HTR-8/SVneo (cell line): ENCODE results near the gene RGMA.
A peak's percentile ranks its signal among the peaks of the same experiment; 100 is the strongest.
"Not testable (repeated sequence)": the region's sequence is repeated elsewhere in the genome, so short reads cannot be mapped to it uniquely, and the experiment has no call there.

Experiments
- DNase-seq: peaks from one replicate; pipeline ENCODE4 v3.0.0; 2011; ENCODE audit warnings: low spot score, mixed read lengths; ENCODE audit not compliant: insufficient read length
- FAIRE-seq: peaks from 2 replicates; lab custom pipeline; 2011; peaks lifted over from hg19 to GRCh38; lab: Jason Lieb, UNC

The RGMA gene

DNA sequence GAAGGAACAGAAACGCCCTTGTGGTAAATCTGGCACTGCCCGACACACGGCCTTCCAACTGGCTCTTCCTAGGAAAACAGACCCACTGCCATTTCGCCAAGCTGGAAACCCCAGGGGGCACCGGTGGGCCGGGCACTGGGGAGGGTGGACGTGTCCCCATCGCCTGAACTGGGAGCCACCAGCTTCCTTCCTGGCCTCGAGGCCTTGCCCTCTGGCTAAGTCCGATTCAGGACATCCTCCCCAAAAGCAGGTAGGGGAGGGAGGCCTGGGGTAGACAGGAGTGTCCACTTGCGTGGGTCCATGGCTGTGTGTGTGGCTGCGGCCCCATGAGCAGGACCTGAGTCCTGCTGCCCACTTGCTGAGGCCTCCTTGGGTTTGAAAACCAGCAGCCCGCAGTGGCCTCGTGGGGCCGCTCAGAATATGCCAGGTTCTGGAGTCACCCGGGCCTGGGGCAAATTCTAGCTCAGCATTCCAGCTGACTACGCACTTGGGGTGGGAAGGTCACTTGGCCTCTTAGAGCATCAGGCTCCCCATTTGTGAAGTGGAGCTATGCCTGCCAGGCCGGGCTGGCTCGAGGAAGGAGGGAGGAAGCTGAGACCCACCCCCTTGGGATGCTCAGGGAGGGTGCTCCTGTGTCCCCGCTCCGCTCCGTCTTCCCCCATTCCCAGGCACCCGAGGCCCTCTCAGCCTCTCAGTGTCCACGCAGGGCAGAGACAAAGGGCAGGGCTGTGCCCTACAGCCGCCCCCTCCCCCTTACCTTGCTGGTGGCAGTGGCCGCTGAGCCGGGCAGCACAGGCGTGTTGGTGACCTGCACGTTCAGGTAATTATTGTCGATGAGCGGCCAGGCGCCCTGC, 37.5 kb downstream of the RGMA start:
- DNase-seq (no peak), FAIRE-seq (no peak)

DNA sequence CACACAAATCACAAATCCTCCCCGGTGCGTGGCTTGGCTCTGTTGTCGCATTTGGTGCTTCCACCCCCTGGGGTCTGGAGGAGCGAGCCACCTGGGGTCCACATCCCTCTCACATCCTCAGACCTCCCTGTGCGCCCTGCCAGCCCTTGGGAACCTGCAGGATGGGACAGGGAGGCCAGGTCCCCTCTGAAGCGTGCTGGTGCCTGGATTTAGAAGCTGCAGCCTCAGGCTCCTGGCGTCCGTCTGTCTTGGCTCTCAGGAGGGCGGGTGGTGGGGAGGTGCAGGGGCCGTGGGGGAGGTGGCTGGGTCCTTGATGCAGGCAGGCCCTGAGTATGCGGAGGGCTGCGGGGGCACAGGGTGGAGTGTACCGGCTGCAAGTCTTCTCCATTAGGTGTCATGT, 38.4 kb downstream of the RGMA start:
- FAIRE-seq, result no peak

DNA sequence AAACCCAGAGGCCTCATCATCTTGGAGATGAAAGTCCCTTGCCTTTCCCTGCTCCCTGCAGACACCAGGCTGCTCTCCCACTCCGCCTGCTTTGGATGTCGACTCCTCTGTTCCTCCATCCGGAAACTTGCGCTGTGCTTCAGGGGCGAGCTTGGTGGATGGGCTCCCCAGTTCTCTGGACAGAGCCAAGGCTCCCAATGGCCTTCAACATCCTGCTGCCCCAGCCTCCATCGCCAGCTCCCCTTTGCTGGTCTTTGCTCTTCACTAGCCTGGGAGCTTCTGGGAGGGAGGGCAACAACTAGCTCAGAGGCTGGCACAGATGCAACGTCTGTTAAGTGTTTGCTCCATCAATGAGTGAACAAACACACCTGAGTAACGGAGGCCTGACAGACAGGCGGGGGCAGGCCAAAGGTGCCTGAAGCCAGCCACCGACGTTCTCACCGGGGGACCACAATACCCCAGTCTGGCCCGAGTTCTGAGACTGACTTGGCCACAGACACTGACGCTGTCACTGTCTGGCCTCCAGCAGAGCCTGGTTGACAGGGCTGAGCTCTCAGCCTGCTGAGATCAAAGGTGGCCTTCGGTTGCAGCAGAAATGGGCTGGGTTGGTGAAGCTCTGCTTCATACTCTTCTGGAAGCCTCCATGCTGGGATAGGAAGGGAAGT, 39.0 kb downstream of the RGMA start:
- no peak for FAIRE-seq

More for the DNA sequence above, 38.4 kb downstream of the RGMA start:
- DNase-seq, result no peak

DNA sequence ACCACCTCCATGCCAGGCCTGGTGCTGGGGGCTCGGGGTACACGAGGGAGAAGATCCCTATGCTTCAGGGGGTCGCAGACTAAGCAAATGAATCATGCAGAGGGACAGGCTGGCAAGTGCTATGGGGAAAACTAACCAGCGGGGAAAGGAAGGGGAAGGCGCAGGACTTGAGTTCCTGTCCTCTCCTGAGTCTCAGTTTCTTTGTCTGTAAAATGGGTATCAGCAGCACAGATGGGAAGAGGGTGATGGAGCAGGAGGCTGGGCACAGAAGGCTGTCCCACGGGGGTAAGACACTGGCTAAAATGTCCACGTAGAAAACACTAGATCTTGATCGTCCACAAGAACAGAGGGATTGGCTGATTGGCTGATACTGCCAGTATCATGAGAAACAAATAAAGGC, 39.8 kb downstream of the RGMA start:
- DNase-seq (no peak), FAIRE-seq (no peak)

More for the DNA sequence above, 39.0 kb downstream of the RGMA start:
- no peak for DNase-seq

DNA sequence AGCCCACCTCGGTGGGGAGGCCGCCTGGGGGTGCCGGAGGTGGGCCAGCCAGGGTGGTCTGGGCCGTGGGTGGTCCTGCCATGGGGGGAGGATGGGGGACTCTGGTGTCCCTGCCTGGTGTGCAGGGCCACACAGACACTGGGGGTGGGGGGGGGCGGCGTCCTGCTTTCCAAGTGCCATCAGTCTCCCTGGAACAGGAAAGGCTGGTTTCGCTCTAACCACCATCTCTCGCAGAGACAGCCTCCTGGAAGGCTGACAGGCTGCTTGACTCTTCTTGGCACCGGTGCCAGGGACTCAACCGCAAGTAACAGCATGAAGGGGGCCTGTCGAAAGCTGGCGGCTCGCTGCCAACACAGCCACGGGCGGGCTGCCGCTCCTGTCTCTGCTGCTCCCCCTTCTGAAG, 40.3 kb downstream of the RGMA start:
- FAIRE-seq, result no peak

DNA sequence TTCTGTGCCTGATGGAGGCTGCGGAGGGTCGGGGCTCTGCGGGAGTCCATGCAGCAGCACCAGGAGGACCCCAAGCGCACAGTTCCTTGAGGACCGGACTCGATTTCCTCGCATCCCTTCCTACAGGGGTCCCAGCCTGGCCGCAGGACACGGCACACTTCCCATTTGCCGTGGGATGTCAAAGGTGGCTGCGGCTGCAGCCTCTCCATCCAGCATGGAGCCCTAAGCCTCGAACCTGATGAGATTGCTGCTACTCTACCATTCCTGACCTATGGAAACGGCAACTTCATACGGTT, 40.6 kb downstream of the RGMA start:
- no peak for FAIRE-seq
- no peak for DNase-seq

More for the DNA sequence above, 40.3 kb downstream of the RGMA start:
- DNase-seq, result no peak

DNA sequence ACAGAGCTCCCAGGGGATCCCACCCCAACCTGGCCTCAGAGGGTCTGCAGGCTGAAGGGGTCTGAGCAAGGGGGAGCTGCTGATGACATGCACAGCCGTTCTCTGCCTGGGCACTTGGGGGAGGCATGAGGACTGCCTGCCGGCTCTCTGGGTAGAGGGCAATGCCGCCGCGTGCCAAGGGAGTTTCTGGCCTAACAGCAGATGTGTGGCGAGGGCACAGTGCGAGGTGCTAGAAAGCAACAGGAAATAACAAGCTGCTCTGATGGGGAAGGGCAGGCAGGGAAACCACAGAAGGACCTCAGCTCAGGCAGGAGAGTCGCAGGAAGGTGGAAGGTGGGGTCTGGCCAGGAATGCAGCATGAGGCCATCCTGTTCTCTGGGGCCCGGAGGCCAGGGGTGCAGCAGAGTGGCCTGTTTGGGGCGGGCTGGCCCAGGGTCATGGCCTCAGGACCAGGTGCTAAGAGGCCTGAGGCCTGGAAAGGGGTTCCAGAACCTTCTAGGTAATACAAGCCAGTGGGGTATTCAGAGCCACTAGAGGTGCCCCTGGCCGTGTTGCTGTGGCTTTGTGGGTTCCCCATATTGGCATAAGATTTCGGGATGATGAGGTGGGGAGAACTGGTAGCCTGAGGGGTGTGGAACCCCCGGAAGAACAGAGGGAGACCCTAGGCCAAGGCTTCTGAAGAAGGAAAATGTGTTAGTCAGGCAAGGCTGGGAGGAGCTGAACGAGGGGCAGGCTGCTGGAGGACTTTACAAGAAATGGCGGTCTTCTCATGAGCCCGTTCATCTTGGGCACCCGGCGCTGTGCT, 41.2 kb downstream of the RGMA start:
- no peak for FAIRE-seq
- DNase-seq, result no peak

DNA sequence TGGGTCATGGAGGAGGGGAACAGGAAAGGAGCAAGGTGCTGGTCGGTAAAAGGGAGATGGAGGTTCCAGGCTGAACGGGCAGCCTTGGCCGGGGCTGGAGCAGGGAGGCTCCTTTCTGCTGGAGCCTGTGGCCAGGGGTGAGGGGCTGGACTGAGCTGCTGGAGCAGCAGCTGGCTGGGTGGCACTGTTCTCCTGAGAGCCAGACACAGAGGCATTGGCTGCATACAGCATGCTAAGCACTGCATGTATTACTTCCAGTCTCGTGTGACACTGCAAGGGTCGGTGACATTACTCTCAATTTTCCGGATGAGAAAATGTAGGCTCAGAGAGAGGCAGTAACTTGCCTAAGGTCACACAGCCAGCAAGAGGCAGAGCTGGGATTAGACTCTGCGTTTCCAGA, 42.3 kb downstream of the RGMA start:
- FAIRE-seq, result no peak
- no peak for DNase-seq

DNA sequence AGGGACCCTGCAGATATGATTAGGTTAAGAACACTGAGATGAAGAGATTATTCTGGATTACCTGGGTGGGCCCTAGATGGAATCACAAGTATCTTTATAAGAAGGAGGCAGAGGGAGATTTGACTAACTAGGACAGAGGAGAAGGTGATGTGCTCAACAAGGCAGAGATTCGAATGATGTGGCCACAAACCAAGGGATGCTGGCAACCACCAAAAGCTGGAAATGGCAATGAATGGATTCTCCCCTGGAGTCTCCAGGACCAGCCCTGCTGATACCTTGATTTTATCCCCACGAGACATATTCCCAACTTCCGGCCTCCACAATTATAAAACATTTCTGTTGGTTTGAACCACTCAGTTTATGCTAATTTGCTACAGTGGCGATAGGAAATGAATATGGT, 42.9 kb downstream of the RGMA start:
- DNase-seq, result no peak

DNA sequence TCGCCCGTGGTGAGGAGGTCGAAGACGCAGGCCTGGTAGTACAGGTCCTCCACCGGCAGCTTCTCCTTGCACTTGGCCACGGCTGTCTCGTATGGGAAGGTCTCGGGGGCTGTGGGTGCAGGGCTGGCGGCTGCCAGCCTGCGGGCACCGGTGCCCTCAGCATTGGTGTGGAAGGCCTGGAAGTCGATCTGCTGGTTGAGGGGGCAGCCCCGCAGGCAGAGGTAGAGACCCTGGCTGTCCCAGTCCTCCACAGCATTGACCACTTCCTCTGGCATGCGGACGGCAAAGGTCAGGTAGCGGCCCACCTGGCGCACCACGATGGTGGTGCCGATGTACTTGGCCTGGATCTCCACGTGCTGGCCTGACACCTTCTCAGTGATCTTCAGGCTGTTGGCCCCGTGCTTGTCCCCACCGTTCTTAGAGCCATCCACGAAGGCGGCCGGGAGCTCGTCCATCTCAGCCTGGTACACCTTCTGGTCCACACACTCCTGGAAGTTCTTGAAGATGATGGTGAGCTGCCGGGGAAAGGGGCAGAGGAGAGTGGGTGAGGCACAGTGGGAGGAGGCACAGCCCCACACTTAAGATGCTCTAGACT, 43.7 kb downstream of the RGMA start:
- FAIRE-seq (no peak), DNase-seq (no peak)

More for the DNA sequence above, 42.9 kb downstream of the RGMA start:
- FAIRE-seq, result no peak

DNA sequence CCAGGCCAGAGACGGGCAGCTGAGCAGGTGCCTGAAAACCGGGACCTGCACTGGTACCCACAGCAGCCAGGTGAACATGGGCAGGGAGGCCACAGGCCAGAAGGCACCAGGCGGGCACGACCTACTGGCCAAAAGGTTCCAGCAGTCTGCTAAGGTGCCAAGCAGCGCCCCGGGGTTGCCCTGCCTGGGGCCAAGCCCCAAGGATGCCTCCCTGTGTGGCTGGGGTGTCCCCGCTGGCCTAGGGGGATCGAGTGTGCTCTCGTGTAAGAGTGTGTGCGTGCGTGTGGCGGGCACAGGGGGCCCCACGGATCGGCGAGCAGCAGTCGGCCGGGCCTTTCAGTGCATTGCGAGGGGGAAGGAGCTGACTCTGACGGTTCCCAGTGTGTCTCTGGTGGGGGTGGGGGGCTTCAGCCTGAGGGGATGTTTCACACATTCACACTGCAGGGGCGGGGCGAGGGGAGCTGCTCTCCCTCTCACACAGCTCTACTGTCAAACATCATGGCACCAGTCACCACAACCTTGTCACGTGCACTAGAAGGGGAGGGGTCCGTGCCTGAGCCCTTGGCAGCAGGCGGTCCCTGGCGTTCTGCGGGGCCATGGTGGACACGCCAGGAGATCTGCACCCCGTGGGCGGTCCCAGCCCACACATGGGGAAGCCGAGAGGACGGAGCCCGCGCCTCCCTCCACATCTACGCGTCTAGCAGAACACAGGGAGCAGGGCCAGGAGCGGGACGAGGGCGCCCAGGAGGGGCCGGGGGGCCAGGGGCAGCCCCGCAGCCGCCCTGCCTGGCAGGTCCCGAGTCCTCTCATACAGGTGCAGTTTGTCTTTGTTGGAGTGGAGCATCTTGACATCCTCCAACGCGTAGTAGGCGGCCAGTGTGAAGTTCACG, 44.5 kb downstream of the RGMA start:
- DNase-seq (no peak), FAIRE-seq (no peak)

DNA sequence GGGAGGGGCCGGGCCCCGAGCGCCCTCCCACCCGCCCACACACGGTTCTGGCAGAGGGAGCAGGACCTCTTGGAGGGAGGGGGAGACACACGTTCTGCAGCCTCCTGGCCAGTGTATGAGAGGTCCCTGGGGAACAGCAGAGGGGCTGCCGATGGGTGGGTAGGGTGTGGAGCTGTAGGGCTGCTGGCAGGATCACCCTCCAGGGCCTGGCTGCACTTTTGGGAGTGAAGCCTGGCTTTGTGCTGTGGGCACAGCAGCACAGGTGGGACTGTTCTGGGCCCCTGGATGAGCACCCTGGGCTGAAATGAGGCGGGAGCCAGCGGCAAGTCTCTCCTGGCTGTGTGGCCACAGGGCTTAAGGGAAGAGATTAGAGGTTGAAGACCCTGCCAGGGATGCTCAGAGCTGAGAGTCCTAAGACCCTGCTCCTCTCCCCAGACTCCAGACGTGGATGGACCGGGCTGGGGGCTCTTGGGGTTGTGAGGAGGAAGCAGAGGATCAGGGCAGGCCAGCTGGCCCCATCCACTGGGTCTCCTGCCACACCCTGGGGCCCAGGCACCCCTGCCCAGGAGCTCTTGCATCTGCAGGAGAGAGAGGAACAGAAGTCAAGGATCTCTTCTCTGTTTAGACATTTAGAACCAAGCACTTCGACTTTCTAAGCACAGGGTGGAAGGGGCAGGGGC, 45.2 kb downstream of the RGMA start:
- FAIRE-seq (no peak), DNase-seq (no peak)

DNA sequence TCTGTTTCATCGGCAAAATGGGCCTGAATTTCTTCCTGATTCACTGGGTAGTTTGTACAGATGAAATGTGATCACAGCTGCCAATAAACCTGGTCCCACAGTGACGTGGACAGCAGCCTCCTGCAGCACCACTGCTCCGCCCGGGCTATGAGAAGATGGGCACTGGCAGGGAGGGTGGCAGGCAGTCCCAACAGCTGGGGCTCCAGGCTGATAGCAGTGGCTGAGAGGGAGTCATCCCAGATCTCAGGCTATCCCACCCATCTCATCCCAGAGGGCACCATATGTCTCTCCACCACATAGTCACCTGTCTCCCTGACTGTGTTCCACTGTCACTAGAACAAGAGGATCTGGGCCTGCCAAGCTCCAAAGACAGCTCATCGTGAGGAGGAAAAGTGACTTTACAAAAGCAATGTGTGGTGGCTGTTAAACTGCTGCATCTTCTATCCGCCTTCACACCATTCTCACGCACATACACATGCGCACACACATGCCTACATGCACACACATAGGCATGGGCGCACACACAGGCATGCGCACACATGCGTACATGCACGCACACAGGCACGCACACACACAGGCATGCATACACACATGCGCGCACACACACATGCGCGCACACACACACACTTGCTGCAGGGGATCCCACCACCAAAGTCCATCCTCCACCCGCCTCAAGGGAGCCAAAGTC, 46.2 kb downstream of the RGMA start:
- DNase-seq (no peak), FAIRE-seq (peak; percentile 42)

DNA sequence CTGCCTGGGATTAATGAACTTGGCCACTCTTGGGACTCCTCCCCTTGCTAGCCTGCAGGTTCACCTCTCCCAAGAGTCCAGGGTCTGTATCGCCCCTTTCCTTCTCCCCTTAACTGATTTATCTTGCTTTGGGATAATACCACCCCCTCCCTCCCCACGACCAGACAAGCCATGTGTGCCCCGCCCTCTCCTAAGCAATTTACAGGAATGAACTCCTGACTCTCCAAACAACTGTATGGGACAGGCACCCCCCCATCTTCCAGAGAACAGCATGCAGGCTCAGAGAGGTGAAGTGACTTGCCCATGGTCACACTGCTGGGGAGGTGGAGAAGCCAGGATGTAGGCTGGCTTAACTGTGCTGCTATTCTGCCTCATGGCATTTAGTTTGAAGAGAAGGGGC, 46.8 kb downstream of the RGMA start:
- no peak for FAIRE-seq
- DNase-seq, result no peak

DNA sequence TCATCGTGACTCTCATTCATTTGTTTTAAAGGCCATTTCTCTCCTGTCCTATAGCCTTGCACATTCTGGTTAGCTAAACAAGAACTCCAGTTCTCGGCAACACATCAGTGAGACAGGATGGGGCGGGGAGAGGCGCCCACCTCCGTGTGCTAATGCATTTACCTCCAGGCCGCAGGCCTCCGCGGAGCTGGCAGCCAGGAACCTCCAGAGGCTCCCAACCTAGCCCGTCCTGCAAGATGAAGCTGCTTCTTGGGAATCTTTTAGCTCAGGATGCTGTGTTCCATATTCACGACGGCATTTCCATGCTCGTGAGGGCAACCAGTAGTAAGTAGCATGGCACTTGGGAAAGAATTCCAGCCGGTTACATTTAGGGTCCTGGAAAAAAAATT, 47.9 kb downstream of the RGMA start:
- no peak for FAIRE-seq
- DNase-seq, result no peak

DNA sequence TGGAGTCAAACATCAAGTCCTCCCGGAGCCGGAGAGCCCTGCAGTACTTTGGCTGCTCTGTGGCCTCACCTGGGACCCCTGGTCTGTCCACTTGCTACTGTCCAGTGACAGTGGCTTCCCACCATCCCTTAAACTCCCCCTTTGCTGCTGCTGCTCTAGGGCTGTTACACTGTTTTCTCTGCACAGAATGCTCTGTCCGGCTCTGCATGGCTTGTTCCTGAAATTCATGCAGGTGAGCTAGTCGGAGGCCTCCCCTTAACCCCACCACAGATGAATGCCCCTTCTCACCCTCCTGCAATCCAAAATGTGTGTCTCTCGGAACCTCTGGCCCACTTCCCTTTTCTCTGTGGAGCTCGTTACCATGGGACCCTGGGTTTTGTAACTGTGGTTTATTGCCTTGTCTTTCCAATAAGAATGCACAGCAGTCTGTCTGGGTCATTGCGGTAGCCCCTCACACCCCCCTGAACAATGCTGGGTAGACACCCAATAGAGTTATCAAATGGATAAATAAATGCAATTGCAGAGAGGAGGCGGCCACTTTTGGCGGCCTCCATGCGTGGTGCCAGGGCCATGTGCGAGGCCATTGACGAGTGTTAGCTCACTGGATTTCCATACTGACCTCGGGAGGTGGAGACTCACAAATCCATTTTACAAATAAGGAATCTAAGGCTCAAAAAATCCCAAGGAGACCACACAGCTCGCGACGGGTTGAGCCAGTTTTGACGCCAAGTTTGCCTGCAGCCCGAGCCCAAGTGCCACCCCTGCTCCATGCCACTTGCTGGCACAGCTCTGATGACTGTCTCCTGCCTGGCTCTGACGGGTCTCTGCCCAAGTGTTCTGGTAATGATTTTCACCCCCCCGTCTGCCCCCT, 48.5 kb downstream of the RGMA start:
- FAIRE-seq, result no peak

DNA sequence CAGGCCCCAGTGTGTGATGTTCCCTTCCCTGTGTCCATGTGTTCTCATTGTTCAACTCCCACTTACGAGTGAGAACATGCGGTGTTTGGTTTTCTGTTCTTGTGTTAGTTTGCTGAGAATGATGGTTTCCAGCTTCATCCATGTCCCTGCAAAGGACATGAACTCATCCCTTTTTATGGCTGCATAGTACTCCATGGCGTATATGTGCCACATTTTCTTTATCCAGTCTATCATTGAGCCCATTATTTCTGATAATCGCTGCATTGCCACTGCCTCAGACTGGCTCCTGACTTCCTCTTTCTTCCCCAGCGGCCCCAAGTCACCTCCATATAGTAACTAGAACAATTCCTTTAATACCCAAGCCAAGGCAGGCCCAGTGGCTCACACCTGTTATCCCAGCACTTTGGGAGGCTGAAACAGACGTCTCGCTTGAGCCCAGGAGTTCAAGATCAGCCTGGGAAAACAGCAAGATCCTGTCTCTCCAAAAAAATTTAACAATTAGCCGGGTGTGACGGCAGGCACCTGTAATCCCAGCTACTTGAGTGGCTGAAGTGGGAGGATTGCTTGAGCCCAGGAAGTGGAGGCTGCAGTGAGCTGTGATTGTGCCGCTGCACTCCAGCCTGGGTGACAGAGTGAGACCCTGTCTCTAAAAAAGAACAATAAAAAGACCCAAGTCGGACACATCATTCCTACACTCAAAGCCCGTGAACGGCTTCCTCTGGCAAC, 49.3 kb downstream of the RGMA start:
- FAIRE-seq, DNase-seq: not testable (repeated sequence)

More for the DNA sequence above, 48.5 kb downstream of the RGMA start:
- no peak for DNase-seq
